GM23338 (cell line): Measurements from ENCODE around the gene ABHD12. TPM values are rescaled to one million over a fixed set of nuclear protein-coding genes. Genes with fewer than 3 reads are reported as not detected.

Experiments
- ATAC-seq: fragments of 200-7000 bp; cut with Tn5 transposase; 3 replicates; pipeline ENCODE4 v1.9.1; 2020
- DNase-seq: peaks from one replicate; pipeline ENCODE4 v3.0.0-alpha.2; 2015; ENCODE audit warnings: low spot score
- H2AFZ ChIP-seq: fragments of 200-600 bp; sonication (generic); 2 replicates; pipeline ENCODE4 v1.8.0; 2016; ENCODE audit warnings: antibody characterized with exemption, mild to moderate bottlenecking, moderate library complexity
- H3F3A ChIP-seq: fragments of 200-600 bp; sonication (generic); replicated peaks from 2 replicates; pipeline ENCODE4 v1.8.0; 2017; ENCODE audit warnings: antibody characterized with exemption, mixed run types, low read depth
- H3K27ac ChIP-seq: fragments of 200-600 bp; sonication (generic); 2 replicates; pipeline ENCODE4 v1.6.1; 2016; ENCODE audit warnings: low read depth
- H3K27me3 ChIP-seq: fragments of 200-600 bp; sonication (generic); 2 replicates; pipeline ENCODE4 v1.8.0; 2016; ENCODE audit warnings: mild to moderate bottlenecking, mixed run types, moderate library complexity; ENCODE audit not compliant: insufficient read depth
- H3K36me3 ChIP-seq: fragments of 200-600 bp; sonication (generic); 2 replicates; pipeline ENCODE4 v1.8.0; 2016; ENCODE audit warnings: mild to moderate bottlenecking; ENCODE audit not compliant: insufficient read depth
- H3K4me1 ChIP-seq: fragments of 200-600 bp; sonication (generic); 2 replicates; pipeline ENCODE4 v1.8.0; 2016; ENCODE audit warnings: mild to moderate bottlenecking, moderate library complexity; ENCODE audit not compliant: insufficient read depth
- H3K4me2 ChIP-seq: fragments of 200-600 bp; sonication (generic); 2 replicates; pipeline ENCODE4 v1.7.1; 2017; ENCODE audit warnings: mixed run types
- H3K4me3 ChIP-seq: fragments of 200-600 bp; sonication (generic); 2 replicates; pipeline ENCODE4 v1.6.1; 2016; ENCODE audit warnings: mixed run types
- H3K79me2 ChIP-seq: fragments of 200-600 bp; sonication (generic); replicated peaks from 2 replicates; pipeline ENCODE4 v1.8.0; 2017; ENCODE audit warnings: mild to moderate bottlenecking; ENCODE audit not compliant: insufficient read depth
- H3K9me2 ChIP-seq: fragments of 200-600 bp; sonication (generic); 2 replicates; pipeline ENCODE4 v1.8.0; 2017; ENCODE audit not compliant: insufficient read depth
- H4K20me1 ChIP-seq: fragments of 200-600 bp; sonication (generic); replicated peaks from 2 replicates; pipeline ENCODE4 v1.8.0; 2017; ENCODE audit warnings: mild to moderate bottlenecking; ENCODE audit not compliant: insufficient read depth
- H3K27ac Mint-ChIP-seq: 2 replicates; pipeline ENCODE4 v1.8.0; 2020; ENCODE audit warnings: inconsistent platforms, mild to moderate bottlenecking, moderate library complexity, mixed read lengths
- H3K27me3 Mint-ChIP-seq: 3 replicates; pipeline ENCODE4 v1.8.0; 2022; ENCODE audit warnings: low read depth, mild to moderate bottlenecking, moderate library complexity, mixed read lengths, inconsistent platforms; ENCODE audit not compliant: insufficient read depth, poor library complexity
- H3K36me3 Mint-ChIP-seq: 3 replicates; pipeline ENCODE4 v1.8.0; 2021; ENCODE audit warnings: low read depth, mild to moderate bottlenecking, inconsistent platforms, moderate library complexity, mixed read lengths
- H3K4me1 Mint-ChIP-seq: 3 replicates; pipeline ENCODE4 v1.8.0; 2020; ENCODE audit warnings: mild to moderate bottlenecking, inconsistent platforms, mixed read lengths
- H3K4me3 Mint-ChIP-seq: 3 replicates; pipeline ENCODE4 v1.8.0; 2021; ENCODE audit warnings: moderate library complexity, mild to moderate bottlenecking, inconsistent platforms, mixed read lengths
- H3K9me3 Mint-ChIP-seq: 3 replicates; pipeline ENCODE4 v1.8.0; 2020; ENCODE audit warnings: moderate library complexity, mild to moderate bottlenecking, inconsistent platforms, mixed read lengths
- CREB1 ChIP-seq: fragments of 250-450 bp; sonication (Bioruptor Pico); IDR thresholded peaks from 2 replicates; pipeline ENCODE4 v1.5.0; 2020; ENCODE audit warnings: low read depth, mild to moderate bottlenecking, moderate library complexity
- ETS1 ChIP-seq: IDR thresholded peaks from 2 replicates; pipeline ENCODE4 v1.6.1; 2016; ENCODE audit warnings: antibody characterized with exemption
- EZH2 ChIP-seq: fragments of 200-600 bp; sonication (generic); IDR thresholded peaks from one replicate; pipeline ENCODE4 v1.8.0; 2017; ENCODE audit warnings: antibody characterized with exemption, mild to moderate bottlenecking, low read depth; ENCODE audit not compliant: unreplicated experiment
- EZH2phosphoT487 ChIP-seq: fragments of 200-600 bp; sonication (generic); IDR thresholded peaks from one replicate; pipeline ENCODE4 v1.8.1; 2018; ENCODE audit warnings: antibody characterized with exemption; ENCODE audit not compliant: unreplicated experiment
- POLR2AphosphoS5 ChIP-seq: IDR thresholded peaks from 2 replicates; pipeline ENCODE4 v1.6.1; 2016; ENCODE audit warnings: antibody characterized with exemption, low read depth
- REST ChIP-seq: IDR thresholded peaks from one replicate; pipeline ENCODE4 v1.6.1; 2018; ENCODE audit warnings: antibody characterized with exemption; ENCODE audit not compliant: unreplicated experiment
- STAT1 ChIP-seq: IDR thresholded peaks from one replicate; pipeline ENCODE4 v1.6.1; 2016; ENCODE audit warnings: antibody characterized with exemption; ENCODE audit not compliant: unreplicated experiment
- ZNF114 ChIP-seq: fragments of 250-450 bp; sonication (Bioruptor Pico); IDR thresholded peaks from 2 replicates; pipeline ENCODE4 v1.5.0; 2020; ENCODE audit warnings: mild to moderate bottlenecking, moderate library complexity
- polyA plus RNA-seq: library from polyadenylated mRNA; unstranded; fragments of >200 nt; fragmentation: Nextera tagmentation; extraction: Ambion mirVana; gene quantifications from 2 replicates; pipeline ENCODE4 v1.2.1, GENCODE V29; 2016
- total RNA-seq: library from RNA; depleted of rRNA; stranded (reverse); fragments of >200 nt; shearing (Covaris generic); gene quantifications from 2 replicates; pipeline ENCODE4 v1.2.3, GENCODE V29; 2014

ABHD12 gene
- total and polyA plus RNA-seq, 2 experiments from 2014 or later, result 40.2 to 57.8 TPM

GRCh38 chr20:25309395-25310267 is 81.0 kb downstream of the ABHD12 start:
- Histone ChIP-seq H2AFZ (no peak overlapping the region), H4K20me1 (0 out of 2 replicates have a peak, but pooled peaks cover 3% of the 10 kb centered on the region), H3K36me3 (0 out of 2 replicates have a peak, but pooled peaks cover 4% of the 10 kb centered on the region), H3F3A (no peaks in the 10 kb centered on the region), H3K27ac (no peak overlapping the region), H3K79me2 (no peaks in the 10 kb centered on the region), H3K27me3 (no peaks in the 10 kb centered on the region), H3K4me2 (no peak overlapping the region), H3K4me1 (no peaks in the 10 kb centered on the region), H3K4me3 (no peak overlapping the region), H3K9me2 (no peaks in the 10 kb centered on the region)
- Mint-ChIP-seq H3K27me3 (peaks cover 12% of the 10 kb centered on the region), H3K4me1 (peaks cover 12% of the 10 kb centered on the region), H3K27ac (no peak overlapping the region; the same call in 1 of the 2 replicates), H3K36me3 (peaks cover 52% of the 10 kb centered on the region), H3K4me3 (no peak overlapping the region), H3K9me3 (peaks cover 5% of the 10 kb centered on the region; the same call in 2 of the 3 replicates)
- no peak for DNase-seq
- ATAC-seq, result no peak
- TF ChIP-seq CREB1 (CRISPR knock-in tag) (no peak), ZNF114 (CRISPR knock-in tag) (no peak), EZH2phosphoT487 (no peak), ETS1 (no peak), STAT1 (no peak), EZH2 (no peak)

GRCh38 chr20:25308671-25309394 is 81.8 kb downstream of the ABHD12 start:
- H2AFZ ChIP-seq, result no peak overlapping the region
- peaks cover 12% of the 10 kb centered on the region for H3K4me1 Mint-ChIP-seq
- no peaks in the 10 kb centered on the region for H3K79me2 ChIP-seq
- no peak overlapping the region for H3K27ac ChIP-seq
- DNase-seq (no peak), ATAC-seq (no peak)
- no peaks in the 10 kb centered on the region for H3K27me3 ChIP-seq
- H3K4me1 ChIP-seq, result no peaks in the 10 kb centered on the region
- H4K20me1 ChIP-seq, result 0 out of 2 replicates have a peak, but pooled peaks cover 3% of the 10 kb centered on the region
- H3K36me3 Mint-ChIP-seq, result peaks cover 44% of the 10 kb centered on the region
- no peak overlapping the region for H3K4me3 ChIP-seq
- no peak overlapping the region for H3K4me2 ChIP-seq
- no peak overlapping the region for H3K27ac Mint-ChIP-seq
- peaks cover 5% of the 10 kb centered on the region; the same call in 2 of the 3 replicates for H3K9me3 Mint-ChIP-seq
- no peaks in the 10 kb centered on the region for H3F3A ChIP-seq
- 0 out of 2 replicates have a peak, but pooled peaks cover 6% of the 10 kb centered on the region for H3K36me3 ChIP-seq
- H3K4me3 Mint-ChIP-seq, result no peak overlapping the region
- H3K9me2 ChIP-seq, result no peaks in the 10 kb centered on the region
- TF ChIP-seq EZH2, result no peak
- no peak for TF ChIP-seq POLR2AphosphoS5
- no peak for TF ChIP-seq REST
- H3K27me3 Mint-ChIP-seq, result peaks cover 14% of the 10 kb centered on the region
